ENCODE measurements around the gene PSD4.

PSD4 gene

DNA sequence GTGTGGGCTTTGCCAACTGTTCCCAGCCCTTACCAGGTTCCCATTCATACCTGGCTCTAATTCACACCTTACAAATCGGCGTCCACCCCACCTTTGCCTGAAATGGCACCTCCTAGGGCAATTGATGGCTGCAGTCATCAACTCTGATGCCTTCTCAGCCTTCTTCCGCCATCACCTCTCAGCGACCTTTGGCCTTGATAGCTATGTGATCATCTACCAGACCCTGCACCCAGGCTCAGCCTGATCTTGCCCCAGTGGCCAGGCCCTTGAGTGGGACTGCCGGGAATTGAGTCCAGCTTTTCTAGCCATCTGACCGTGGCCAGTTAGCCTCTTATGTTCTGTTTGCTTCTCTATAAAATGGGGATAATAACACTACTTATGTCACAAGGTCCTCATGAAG is 32.5 kb downstream of the PSD4 start:
- no peak for DNase-seq (ENCODE audit: low spot score)
- TF ChIP-seq, protein P1, sequence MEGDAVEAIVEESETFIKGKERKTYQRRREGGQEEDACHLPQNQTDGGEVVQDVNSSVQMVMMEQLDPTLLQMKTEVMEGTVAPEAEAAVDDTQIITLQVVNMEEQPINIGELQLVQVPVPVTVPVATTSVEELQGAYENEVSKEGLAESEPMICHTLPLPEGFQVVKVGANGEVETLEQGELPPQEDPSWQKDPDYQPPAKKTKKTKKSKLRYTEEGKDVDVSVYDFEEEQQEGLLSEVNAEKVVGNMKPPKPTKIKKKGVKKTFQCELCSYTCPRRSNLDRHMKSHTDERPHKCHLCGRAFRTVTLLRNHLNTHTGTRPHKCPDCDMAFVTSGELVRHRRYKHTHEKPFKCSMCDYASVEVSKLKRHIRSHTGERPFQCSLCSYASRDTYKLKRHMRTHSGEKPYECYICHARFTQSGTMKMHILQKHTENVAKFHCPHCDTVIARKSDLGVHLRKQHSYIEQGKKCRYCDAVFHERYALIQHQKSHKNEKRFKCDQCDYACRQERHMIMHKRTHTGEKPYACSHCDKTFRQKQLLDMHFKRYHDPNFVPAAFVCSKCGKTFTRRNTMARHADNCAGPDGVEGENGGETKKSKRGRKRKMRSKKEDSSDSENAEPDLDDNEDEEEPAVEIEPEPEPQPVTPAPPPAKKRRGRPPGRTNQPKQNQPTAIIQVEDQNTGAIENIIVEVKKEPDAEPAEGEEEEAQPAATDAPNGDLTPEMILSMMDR (IDR thresholded peaks at IDR 0.05; ENCODE audit: extremely low read depth, insufficient read depth, missing control alignments): no peak
- in situ Hi-C loops (cut with MboI; ENCODE audit: low pct_unique_long_range_greater_than_20kb, low sequenced_read_pairs, unreplicated experiment): loop anchor here (10.0 kb wide), 1 partner anchor 121 kb away; no protein-coding TSS in a partner anchor

DNA sequence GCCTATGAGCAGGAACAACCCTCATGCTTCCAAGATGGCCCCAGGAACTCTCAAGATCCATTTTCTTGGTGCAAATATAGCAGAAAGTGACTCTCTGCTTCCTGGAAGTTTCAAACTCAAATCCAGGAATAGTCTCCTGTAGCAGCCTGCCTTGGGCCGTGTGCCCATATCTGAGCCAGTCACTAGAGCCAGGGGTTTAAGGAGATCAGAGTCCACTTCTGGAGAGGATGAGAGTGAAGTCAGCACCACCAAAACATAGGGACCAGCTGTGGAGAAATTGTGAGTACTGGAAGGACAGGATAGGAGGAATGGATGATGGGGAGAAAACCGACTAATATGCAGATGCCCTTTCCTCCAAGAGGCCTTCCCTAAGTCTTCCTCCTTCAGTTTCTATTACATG is 33.2 kb downstream of the PSD4 start:
- TF ChIP-seq, protein P1 (IDR thresholded peaks at IDR 0.05; ENCODE audit: extremely low read depth, insufficient read depth, missing control alignments): no peak
- DNase-seq (ENCODE audit: low spot score): no peak
- in situ Hi-C loops (cut with MboI; ENCODE audit: low pct_unique_long_range_greater_than_20kb, low sequenced_read_pairs, unreplicated experiment): loop anchor here (10.0 kb wide), 1 partner anchor 122 kb away; no protein-coding TSS in a partner anchor

DNA sequence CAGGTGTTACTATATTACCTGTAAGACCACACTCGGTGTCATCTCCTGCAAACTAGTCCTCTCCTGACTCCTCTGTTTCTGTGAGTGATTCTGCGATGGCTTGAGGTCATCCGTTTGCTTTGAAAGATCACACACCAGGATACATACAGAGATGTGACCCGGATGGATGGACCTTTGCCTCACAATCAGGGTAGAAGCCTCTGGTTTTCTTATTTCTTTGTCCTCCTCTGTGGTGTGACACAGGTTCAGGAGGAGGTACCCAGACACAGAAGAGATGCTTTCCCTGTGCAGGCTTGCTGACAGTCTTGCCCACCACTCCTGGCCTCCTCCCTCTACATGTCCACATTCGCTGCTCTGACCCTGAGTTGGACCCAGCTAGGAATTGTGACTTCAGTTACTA is 34.6 kb downstream of the PSD4 start:
- TF ChIP-seq, protein P1 (IDR thresholded peaks at IDR 0.05; ENCODE audit: extremely low read depth, insufficient read depth, missing control alignments): no peak
- no peak for DNase-seq (ENCODE audit: low spot score)
- in situ Hi-C loops (cut with MboI; ENCODE audit: low pct_unique_long_range_greater_than_20kb, low sequenced_read_pairs, unreplicated experiment): loop anchor here (10.0 kb wide), 1 partner anchor 124 kb away; no protein-coding TSS in a partner anchor

GRCh38 chr2:113209011-113209645 is 35.4 kb downstream of the PSD4 start:
- no peak for DNase-seq (ENCODE audit: low spot score)
- TF ChIP-seq, protein P1 (IDR thresholded peaks at IDR 0.05; ENCODE audit: extremely low read depth, insufficient read depth, missing control alignments): no peak
- in situ Hi-C loops (cut with MboI; ENCODE audit: low pct_unique_long_range_greater_than_20kb, low sequenced_read_pairs, unreplicated experiment): loop anchor here (10.0 kb wide), 1 partner anchor 124 kb away; no protein-coding TSS in a partner anchor

DNA sequence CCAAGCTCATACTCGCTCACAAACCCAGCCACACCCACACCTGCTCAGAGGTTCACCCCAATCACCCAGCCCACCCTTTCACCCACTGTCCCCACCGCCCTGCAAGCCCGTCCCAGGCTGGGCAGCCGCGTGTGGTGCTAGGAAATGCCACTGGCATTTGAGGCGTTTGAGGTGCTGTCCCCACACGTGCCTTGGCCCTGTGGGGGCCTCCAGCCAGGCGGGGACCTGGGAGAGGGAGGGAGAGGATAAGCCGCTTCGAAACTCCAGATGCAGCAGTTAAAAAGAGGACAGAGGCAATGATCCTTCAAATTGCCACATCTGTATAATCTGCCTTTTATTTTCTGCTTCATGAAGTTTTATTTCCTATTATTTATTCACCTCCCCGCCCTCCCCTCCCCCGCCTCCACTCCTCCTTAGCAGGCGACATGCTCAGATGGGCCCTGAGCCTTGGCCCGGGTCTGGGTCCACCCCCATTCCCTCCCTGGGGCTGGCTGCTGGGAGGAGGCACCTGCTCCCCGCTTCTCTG is 35.9 kb downstream of the PSD4 start:
- TF ChIP-seq, protein P1 (IDR thresholded peaks at IDR 0.05; ENCODE audit: extremely low read depth, insufficient read depth, missing control alignments): no peak
- no peak for DNase-seq (ENCODE audit: low spot score)
- in situ Hi-C loops (cut with MboI; ENCODE audit: low pct_unique_long_range_greater_than_20kb, low sequenced_read_pairs, unreplicated experiment): loop anchor here (10.0 kb wide), 1 partner anchor 125 kb away; no protein-coding TSS in a partner anchor

GRCh38 chr2:113211226-113212105 is 37.7 kb downstream of the PSD4 start:
- in situ Hi-C loops (cut with MboI; ENCODE audit: low pct_unique_long_range_greater_than_20kb, low sequenced_read_pairs, unreplicated experiment): no loop called here
- TF ChIP-seq, protein P1 (IDR thresholded peaks at IDR 0.05; ENCODE audit: extremely low read depth, insufficient read depth, missing control alignments): no peak
- DNase-seq (ENCODE audit: low spot score): no peak
